ENCODE results near the gene SRGAP3.

The SRGAP3 gene

GRCh38 chr3:9143184-9143583, 106.3 kb downstream of the SRGAP3 start:
- DNase-seq (ENCODE audit: low spot score) = no peak

GRCh38 chr3:9142362-9142761, 107.1 kb downstream of the SRGAP3 start:
- no peak for DNase-seq (ENCODE audit: low spot score)

GRCh38 chr3:9141928-9142289, 107.5 kb downstream of the SRGAP3 start:
- DNase-seq (ENCODE audit: low spot score) = no peak

- DNase-seq (ENCODE audit: low spot score) = no peak
These were observed 110.1 kb downstream of the SRGAP3 start for GRCh38 chr3:9139366-9139765.

- DNase-seq (ENCODE audit: low spot score) = no peak
These were observed 111.8 kb downstream of the SRGAP3 start for GRCh38 chr3:9137676-9138075.

GRCh38 chr3:9136746-9137465, 112.5 kb downstream of the SRGAP3 start:
- no peak for DNase-seq (ENCODE audit: low spot score)

GRCh38 chr3:9135930-9136525, 113.4 kb downstream of the SRGAP3 start:
- DNase-seq (ENCODE audit: low spot score) = no peak

- DNase-seq (ENCODE audit: low spot score) = no peak
These were observed 113.9 kb downstream of the SRGAP3 start for GRCh38 chr3:9135526-9135925.

GRCh38 chr3:9133656-9134055, 115.8 kb downstream of the SRGAP3 start:
- DNase-seq (ENCODE audit: low spot score) = no peak

GRCh38 chr3:9130345-9131305, 118.8 kb downstream of the SRGAP3 start:
- DNase-seq (ENCODE audit: low spot score) = no peak

- DNase-seq (ENCODE audit: low spot score) = no peak
These were observed 120.1 kb downstream of the SRGAP3 start for GRCh38 chr3:9129365-9129764.

- no peak for DNase-seq (ENCODE audit: low spot score)
These were observed 124.0 kb downstream of the SRGAP3 start for GRCh38 chr3:9125278-9125951.

GRCh38 chr3:9124730-9125129, 124.7 kb downstream of the SRGAP3 start:
- DNase-seq (ENCODE audit: low spot score) = no peak

GRCh38 chr3:9123840-9124239, 125.6 kb downstream of the SRGAP3 start:
- DNase-seq (ENCODE audit: low spot score) = no peak

- DNase-seq (ENCODE audit: low spot score) = no peak
These were observed 126.6 kb downstream of the SRGAP3 start for GRCh38 chr3:9122732-9123364.

GRCh38 chr3:9121366-9122001, 128.0 kb downstream of the SRGAP3 start:
- DNase-seq (ENCODE audit: low spot score) = no peak

- DNase-seq (ENCODE audit: low spot score) = no peak
These were observed 130.1 kb downstream of the SRGAP3 start for GRCh38 chr3:9119331-9119730.

- no peak for DNase-seq (ENCODE audit: low spot score)
These were observed 131.2 kb downstream of the SRGAP3 start for GRCh38 chr3:9118222-9118621.

GRCh38 chr3:9117220-9117619, 132.2 kb downstream of the SRGAP3 start:
- no peak for DNase-seq (ENCODE audit: low spot score)

GRCh38 chr3:9116336-9116735, 133.1 kb downstream of the SRGAP3 start:
- DNase-seq (ENCODE audit: low spot score) = no peak

- DNase-seq (ENCODE audit: low spot score) = no peak
These were observed 134.1 kb downstream of the SRGAP3 start for GRCh38 chr3:9115336-9115735.

All from D341Med (cell line).